Activated CD8-positive, alpha-beta memory T cell treated with anti-CD3 and anti-CD28 coated beads for 36 hours (primary cell): ENCODE measurements around the gene NLE1. TPM values are rescaled to one million over a fixed set of nuclear protein-coding genes. Genes with fewer than 3 reads are reported as not detected.
"Not testable (repeated sequence)": the region's sequence is repeated elsewhere in the genome, so short reads cannot be mapped to it uniquely, and the experiment has no call there.

Experiments used
- CTCF ChIA-PET: fragments of 350-600 bp; sonication (Branson Sonifier 250); formaldehyde crosslinking; loops from one replicate; lab custom pipeline; 2021; ENCODE audit warnings: antibody characterized with exemption; lab: Charles Lee
- POLR2A ChIA-PET: fragments of 350-600 bp; sonication (Branson Sonifier 250); formaldehyde crosslinking; loops from one replicate; lab custom pipeline; 2021; ENCODE audit warnings: antibody characterized with exemption; lab: Charles Lee
- total RNA-seq, 2 experiments: library from RNA; stranded (reverse); gene quantifications; one replicate each; pipeline ENCODE4 v1.2.3, GENCODE V29; 2021

NLE1 gene
- 10 to 100 TPM; 59.1 to 59.2 TPM for total RNA-seq

GRCh38 chr17:35141681-35142466, at the start of gene NLE1:
TSS of gene NLE1 (minus strand) at chr17:35142303. CDS start at chr17:35142275, 28 bp downstream.
- POLR2A ChIA-PET, result interaction anchor here (0.6 to 1.9 kb wide), 3 partner anchors 71 to 346 kb away, joined by 3 to 6 read pairs (median 4); no protein-coding TSS in a partner anchor
- CTCF ChIA-PET, result interaction anchor here (0.7 to 3.5 kb wide), 8 partner anchors 8 to 433 kb away, joined by 3 to 21 read pairs (median 3); partner anchors contain the start of gene RAD51D

GRCh38 chr17:35191001-35191695, 49.0 kb upstream of the NLE1 start:
- ChIA-PET CTCF (no interaction called here), POLR2A (no interaction called here)

GRCh38 chr17:35189291-35189690, 47.2 kb upstream of the NLE1 start:
- POLR2A ChIA-PET, result no interaction called here
- CTCF ChIA-PET, result no interaction called here

- CTCF ChIA-PET, result interaction anchor here (0.7 kb wide), 1 partner anchor 560 kb away, joined by 3 read pairs; no protein-coding TSS in a partner anchor
- POLR2A ChIA-PET, result interaction anchor here (0.7 to 1.9 kb wide), 3 partner anchors 11 to 332 kb away, joined by 4 to 5 read pairs (median 4); partner anchors contain the start of gene SLFN5
Measured at GRCh38 chr17:35188111-35188510, 46.0 kb upstream of the NLE1 start.

- CTCF ChIA-PET, result interaction anchor here (0.7 kb wide), 1 partner anchor 561 kb away, joined by 3 read pairs; no protein-coding TSS in a partner anchor
- POLR2A ChIA-PET, result interaction anchor here (0.7 to 1.9 kb wide), 2 partner anchors 10 to 55 kb away, joined by 4 to 5 read pairs; partner anchors contain the start of gene SLFN5
Measured at GRCh38 chr17:35187481-35187880, 45.4 kb upstream of the NLE1 start.

GRCh38 chr17:35185849-35186248, 43.7 kb upstream of the NLE1 start:
- CTCF ChIA-PET, result interaction anchor here (1.0 kb wide), 1 partner anchor 28 kb away, joined by 3 read pairs; no protein-coding TSS in a partner anchor
- POLR2A ChIA-PET, result no interaction called here

GRCh38 chr17:35184274-35184673, 42.2 kb upstream of the NLE1 start:
- POLR2A ChIA-PET, result interaction anchor here (0.6 kb wide), 2 partner anchors 351 to 524 kb away, joined by 3 to 5 read pairs; no protein-coding TSS in a partner anchor

GRCh38 chr17:35183332-35183731, 41.2 kb upstream of the NLE1 start:
- POLR2A ChIA-PET, result interaction anchor here (0.9 kb wide), 1 partner anchor 130 kb away, joined by 3 read pairs; no protein-coding TSS in a partner anchor
- CTCF ChIA-PET, result interaction anchor here (0.6 kb wide), 1 partner anchor 576 kb away, joined by 3 read pairs; no protein-coding TSS in a partner anchor

More at GRCh38 chr17:35184274-35184673, 42.2 kb upstream of the NLE1 start:
- CTCF ChIA-PET, result no interaction called here

- CTCF ChIA-PET, POLR2A ChIA-PET: not testable (repeated sequence)
Measured at GRCh38 chr17:35179379-35179778, 37.3 kb upstream of the NLE1 start.

- ChIA-PET CTCF (no interaction called here), POLR2A (interaction anchor here (0.6 kb wide), 1 partner anchor 11 kb away, joined by 5 read pairs; no protein-coding TSS in a partner anchor)
Measured at GRCh38 chr17:35176897-35177296, 34.8 kb upstream of the NLE1 start.

- ChIA-PET CTCF (no interaction called here), POLR2A (no interaction called here)
Measured at GRCh38 chr17:35175638-35176415, 33.7 kb upstream of the NLE1 start.

- ChIA-PET POLR2A (no interaction called here), CTCF (interaction anchor here (0.5 to 1.3 kb wide), 2 partner anchors 29 to 137 kb away, joined by 3 read pairs; no protein-coding TSS in a partner anchor)
Measured at GRCh38 chr17:35174835-35175334, 32.8 kb upstream of the NLE1 start.

- POLR2A ChIA-PET, result not testable (repeated sequence)
- CTCF ChIA-PET, result interaction anchor here (1.4 kb wide), 1 partner anchor 10 kb away, joined by 3 read pairs; no protein-coding TSS in a partner anchor
Measured at GRCh38 chr17:35172321-35172720, 30.2 kb upstream of the NLE1 start.

- ChIA-PET POLR2A (no interaction called here), CTCF (interaction anchor here (1.2 kb wide), 1 partner anchor 362 kb away, joined by 4 read pairs; no protein-coding TSS in a partner anchor)
Measured at GRCh38 chr17:35171834-35172233, 29.7 kb upstream of the NLE1 start.

- POLR2A ChIA-PET, result interaction anchor here (0.5 to 0.6 kb wide), 3 partner anchors 72 to 1832 kb away, joined by 3 to 4 read pairs (median 4); partner anchors contain the start of genes SLFN11 and SLFN5
- CTCF ChIA-PET, result interaction anchor here (1.2 kb wide), 1 partner anchor 362 kb away, joined by 4 read pairs; no protein-coding TSS in a partner anchor
Measured at GRCh38 chr17:35170968-35171771, 29.1 kb upstream of the NLE1 start.

GRCh38 chr17:35169835-35170363, 27.8 kb upstream of the NLE1 start:
- CTCF ChIA-PET, result interaction anchor here (0.6 kb wide), 1 partner anchor 579 kb away, joined by 3 read pairs; no protein-coding TSS in a partner anchor
- POLR2A ChIA-PET, result interaction anchor here (0.6 kb wide), 1 partner anchor 568 kb away, joined by 7 read pairs; no protein-coding TSS in a partner anchor

- POLR2A ChIA-PET, result no interaction called here
- CTCF ChIA-PET, result no interaction called here
Measured at GRCh38 chr17:35167666-35168065, 25.6 kb upstream of the NLE1 start.
